Measurements from ENCODE around the gene ZNF438.

Gene ZNF438

GRCh38 chr10:30918651-30919050 is 113.0 kb downstream of the ZNF438 start:
- no peak for TF ChIP-seq CTCF (IDR thresholded peaks at IDR 0.05; ENCODE audit: low read depth, low read length, missing control alignments)
- in situ Hi-C loops (cut with HindIII; ENCODE audit: low sequenced_read_pairs): no loop called here

DNA sequence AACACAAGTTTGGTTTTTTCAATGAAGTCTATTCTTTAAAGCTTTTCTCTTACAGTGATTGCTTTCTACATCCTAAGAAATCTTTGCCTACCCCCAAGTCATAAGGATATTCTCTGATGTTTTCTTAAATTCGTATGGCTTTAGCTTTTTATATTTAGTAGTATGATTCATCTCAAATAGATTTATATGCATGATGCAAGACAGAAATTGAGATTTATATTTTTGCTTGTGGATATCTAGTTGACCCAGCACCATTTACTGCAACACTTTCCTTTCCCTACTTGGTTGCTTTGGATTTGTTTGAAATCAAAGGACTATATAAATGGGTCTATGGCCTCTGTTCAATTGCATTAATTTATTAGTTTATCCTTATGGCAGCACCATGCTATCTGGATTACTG is 113.9 kb downstream of the ZNF438 start:
- H3K4me3 ChIP-seq (ENCODE audit: low read depth, low read length): no peak overlapping the region
- in situ Hi-C loops (cut with HindIII; ENCODE audit: low sequenced_read_pairs): no loop called here
- no peak for TF ChIP-seq CTCF (IDR thresholded peaks at IDR 0.05; ENCODE audit: low read depth, low read length, missing control alignments)
- DNase-seq (ENCODE audit: low read depth): no peak

More at GRCh38 chr10:30918651-30919050, 113.0 kb downstream of the ZNF438 start:
- no peak overlapping the region for H3K4me3 ChIP-seq (ENCODE audit: low read depth, low read length)
- DNase-seq (ENCODE audit: low read depth): no peak

- H3K4me3 ChIP-seq (ENCODE audit: low read depth, low read length): no peak overlapping the region
- TF ChIP-seq CTCF (IDR thresholded peaks at IDR 0.05; ENCODE audit: low read depth, low read length, missing control alignments): no peak
- no peak for DNase-seq (ENCODE audit: low read depth)
- in situ Hi-C loops (cut with HindIII; ENCODE audit: low sequenced_read_pairs): no loop called here
Measured at GRCh38 chr10:30917067-30917466, 114.6 kb downstream of the ZNF438 start.

DNA sequence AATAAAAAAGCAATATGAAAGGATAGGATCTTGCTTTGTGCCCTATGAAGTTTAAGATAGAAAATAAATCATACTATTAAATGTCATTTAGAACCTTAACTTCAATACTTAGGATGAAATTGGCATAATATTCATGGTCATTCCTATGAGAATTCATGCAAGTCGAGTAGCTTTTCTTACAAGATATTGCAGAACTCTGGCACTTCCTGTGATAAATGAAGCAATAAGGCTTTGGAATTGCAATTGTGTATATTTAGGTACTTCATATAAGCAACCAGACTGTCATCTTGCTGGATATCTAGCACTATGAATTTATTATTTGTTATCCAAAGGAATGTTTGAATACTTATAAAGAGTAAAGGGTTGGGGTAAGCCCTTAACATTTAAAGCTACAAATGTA is 116.5 kb downstream of the ZNF438 start:
- TF ChIP-seq CTCF (IDR thresholded peaks at IDR 0.05; ENCODE audit: low read depth, low read length, missing control alignments): no peak
- H3K4me3 ChIP-seq (ENCODE audit: low read depth, low read length): no peak overlapping the region
- DNase-seq (ENCODE audit: low read depth): no peak
- in situ Hi-C loops (cut with HindIII; ENCODE audit: low sequenced_read_pairs): no loop called here

GRCh38 chr10:30911303-30911863 is 120.3 kb downstream of the ZNF438 start:
- TF ChIP-seq CTCF (IDR thresholded peaks at IDR 0.05; ENCODE audit: low read depth, low read length, missing control alignments): no peak
- in situ Hi-C loops (cut with HindIII; ENCODE audit: low sequenced_read_pairs): no loop called here
- no peak overlapping the region for H3K4me3 ChIP-seq (ENCODE audit: low read depth, low read length)
- DNase-seq (ENCODE audit: low read depth): no peak

DNA sequence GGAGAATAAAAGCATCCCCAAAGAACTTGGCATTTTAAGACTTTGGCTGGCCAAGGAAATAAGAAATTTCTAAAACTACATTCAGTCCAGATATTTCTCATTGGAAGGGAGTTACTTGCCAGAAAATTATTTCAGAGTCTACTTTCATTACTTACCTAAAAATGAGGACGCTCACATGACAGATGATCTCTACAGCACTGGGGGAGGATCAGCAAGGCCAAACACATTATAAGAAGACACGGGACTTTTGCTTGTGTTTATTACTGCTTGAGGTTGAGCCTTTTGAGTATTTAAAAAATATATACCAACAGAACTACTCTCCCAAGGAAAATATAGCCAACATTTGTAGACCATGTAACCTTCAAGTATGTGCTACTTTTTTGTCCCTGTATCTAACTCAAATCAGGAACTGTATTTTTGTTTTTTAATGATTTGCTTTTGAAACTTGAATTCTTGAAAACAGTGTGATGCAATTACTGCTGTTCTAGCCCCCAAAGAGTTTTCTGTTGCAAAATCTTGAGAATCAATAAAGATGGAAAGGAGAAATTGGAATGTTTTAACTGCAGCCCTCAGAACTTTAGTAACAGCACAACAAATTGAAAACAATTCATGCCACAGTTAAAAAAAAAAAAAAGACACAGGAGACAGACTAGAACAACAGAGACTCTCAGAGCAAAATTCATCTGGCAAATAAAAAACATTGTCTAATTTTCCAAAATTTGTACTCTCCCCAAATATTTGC is 128.1 kb downstream of the ZNF438 start:
- no peak for DNase-seq (ENCODE audit: low read depth)
- in situ Hi-C loops (cut with HindIII; ENCODE audit: low sequenced_read_pairs): no loop called here
- H3K4me3 ChIP-seq (ENCODE audit: low read depth, low read length): no peak overlapping the region
- TF ChIP-seq CTCF (IDR thresholded peaks at IDR 0.05; ENCODE audit: low read depth, low read length, missing control alignments): no peak

Data from astrocyte of the cerebellum (primary cell).